Inflammatory macrophage treated with lipopolysaccharide for 4 hours (primary cell): ENCODE data around the gene CLEC4M.

Experiments
- DNase-seq: peaks from one replicate; pipeline ENCODE4 v3.0.0-alpha.2; 2020

Gene CLEC4M

GRCh38 chr19:7762719-7763293, at the start of gene CLEC4M:
TSS of gene CLEC4M (plus strand) at chr19:7763243. CDS start at chr19:7763267, 24 bp downstream.
- DNase-seq, result no peak

- DNase-seq, result no peak
These were observed 47.4 kb upstream of the CLEC4M start for GRCh38 chr19:7715671-7716070.

GRCh38 chr19:7716762-7717161, 46.3 kb upstream of the CLEC4M start:
- no peak for DNase-seq

GRCh38 chr19:7718668-7719067, 44.4 kb upstream of the CLEC4M start:
- DNase-seq, result no peak

DNA sequence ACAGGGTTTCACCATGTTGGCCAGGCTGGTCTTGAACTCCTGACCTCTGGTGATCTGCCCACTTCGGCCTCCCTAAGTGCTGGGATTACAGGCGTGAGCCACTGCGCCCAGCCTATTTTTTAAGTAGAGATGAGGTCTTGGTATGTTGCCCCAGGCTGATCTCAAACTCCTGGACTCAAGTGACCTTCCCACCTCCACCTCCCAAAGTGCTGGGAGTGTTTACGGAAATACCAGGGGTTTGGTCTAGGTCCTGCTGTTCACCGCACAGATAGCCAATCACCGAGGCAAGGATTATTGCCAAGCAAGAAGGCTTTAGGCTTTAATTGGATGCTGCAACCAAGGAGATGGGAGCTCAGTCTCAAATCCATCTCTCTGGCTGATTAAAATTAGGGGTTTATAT, 42.7 kb upstream of the CLEC4M start:
- no peak for DNase-seq

DNA sequence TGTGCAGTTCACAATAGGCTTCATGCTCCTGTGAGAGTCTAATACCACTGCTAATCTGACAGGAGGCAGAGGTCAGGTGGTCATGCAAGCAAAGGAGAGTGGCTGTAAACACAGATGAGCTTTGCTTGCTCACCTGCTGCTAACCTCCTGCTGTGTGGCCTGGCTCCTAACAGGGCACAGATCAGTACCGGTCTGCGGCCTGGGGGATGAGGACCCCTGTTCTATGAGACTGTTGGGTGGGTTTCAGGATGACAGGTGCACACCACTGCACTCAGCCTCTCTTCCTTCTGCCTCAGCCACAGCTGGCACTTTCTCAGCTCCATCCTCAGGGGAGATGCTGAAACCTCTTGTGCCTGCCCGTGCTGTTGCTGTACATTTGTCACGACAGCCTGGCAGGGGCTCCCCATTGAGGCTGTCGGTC, 40.8 kb upstream of the CLEC4M start:
- no peak for DNase-seq

GRCh38 chr19:7725791-7726190, 37.3 kb upstream of the CLEC4M start:
- no peak for DNase-seq

DNA sequence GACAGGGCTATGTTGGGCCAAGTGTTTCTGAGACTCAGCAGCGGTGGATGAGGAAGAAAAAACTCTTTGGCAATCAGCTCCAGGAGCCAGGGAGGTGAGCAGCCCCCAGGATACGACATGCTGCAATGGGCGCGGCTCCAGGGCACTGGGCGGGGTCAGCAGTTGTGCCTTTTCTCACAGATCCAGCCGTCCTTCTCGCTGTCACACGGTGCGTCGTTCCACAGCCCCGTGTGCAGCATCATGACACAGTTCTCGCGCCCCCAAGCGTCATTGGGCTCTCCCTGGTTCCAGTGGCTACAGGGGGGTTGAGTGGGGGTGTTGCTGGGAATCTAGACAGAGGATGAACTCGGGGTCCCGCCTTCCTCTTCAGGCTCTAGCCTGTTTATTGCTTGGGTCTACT, 33.8 kb upstream of the CLEC4M start:
- DNase-seq, result no peak

GRCh38 chr19:7729831-7730285, 33.2 kb upstream of the CLEC4M start:
- no peak for DNase-seq

GRCh38 chr19:7730286-7731217, 32.5 kb upstream of the CLEC4M start:
- no peak for DNase-seq

GRCh38 chr19:7731218-7731595, 31.8 kb upstream of the CLEC4M start:
- no peak for DNase-seq

DNA sequence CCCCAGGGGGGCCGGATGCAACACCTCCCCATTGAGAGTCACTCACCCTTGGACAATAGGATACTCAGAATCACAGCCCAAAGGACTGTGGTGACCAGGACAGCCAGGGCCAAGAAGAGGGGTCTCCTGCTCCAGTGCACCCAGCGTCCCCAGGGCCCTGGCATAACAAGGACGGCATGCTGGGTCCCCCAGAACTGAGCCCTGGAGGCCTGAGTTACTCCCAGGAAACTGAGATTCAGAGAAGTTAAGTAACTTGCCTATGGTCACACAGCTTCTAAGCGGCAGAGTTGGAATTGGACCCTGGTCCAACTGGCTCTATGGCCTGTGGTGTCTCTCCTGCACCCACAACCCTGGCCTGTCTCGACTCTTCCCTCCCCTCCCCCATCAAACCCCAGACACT, 31.4 kb upstream of the CLEC4M start:
- no peak for DNase-seq

DNA sequence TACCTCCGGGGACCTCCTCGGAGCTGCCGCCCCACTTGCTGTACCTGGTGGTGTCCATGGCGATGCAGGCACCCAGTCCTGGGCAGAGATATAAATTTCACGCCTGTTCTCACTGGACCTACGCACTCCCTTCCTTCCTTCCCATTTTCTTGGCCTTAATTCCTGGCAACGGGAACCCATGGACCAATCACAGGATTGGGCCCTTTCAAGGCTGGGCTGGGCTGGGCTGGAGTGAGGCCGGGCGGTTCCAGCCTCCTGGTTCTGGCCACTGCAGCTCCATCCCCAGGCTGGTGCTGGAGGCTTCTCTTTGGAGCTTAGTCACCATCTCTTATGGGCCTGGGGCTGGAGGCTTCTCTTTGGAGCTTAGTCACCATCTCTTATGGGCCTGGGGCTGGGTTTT, 31.0 kb upstream of the CLEC4M start, which contains the start of gene CLEC4G:
TSS of gene CLEC4G (minus strand) at position 66 of the 400 bp plus-strand sequence. CDS start at position 58, 8 bp downstream.
- no peak for DNase-seq

DNA sequence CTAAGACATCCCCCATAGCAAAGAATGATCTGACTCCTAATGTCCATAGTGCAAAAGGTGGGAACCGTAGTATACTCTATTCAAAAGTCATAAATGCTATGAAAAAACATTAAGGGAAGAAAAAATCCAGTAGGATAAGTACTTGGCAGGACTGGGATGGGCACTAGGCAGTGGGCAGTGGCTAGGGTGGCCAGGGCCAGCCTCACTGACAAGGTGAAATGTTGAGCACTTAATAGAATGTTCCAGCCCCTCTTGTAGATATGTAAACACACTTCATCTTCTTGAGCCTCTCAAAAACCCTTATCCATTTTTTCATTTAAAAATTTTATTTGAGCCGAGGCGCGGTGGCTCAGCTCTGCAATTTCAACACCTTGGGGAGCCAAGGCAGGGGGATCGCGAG, 29.7 kb upstream of the CLEC4M start:
- DNase-seq, result no peak

- DNase-seq, result peak; percentile 92
These were observed 28.5 kb upstream of the CLEC4M start for GRCh38 chr19:7734220-7735203.

GRCh38 chr19:7736148-7736547, 26.9 kb upstream of the CLEC4M start:
- no peak for DNase-seq

- DNase-seq, result no peak
These were observed 25.8 kb upstream of the CLEC4M start for GRCh38 chr19:7737215-7737614.

DNA sequence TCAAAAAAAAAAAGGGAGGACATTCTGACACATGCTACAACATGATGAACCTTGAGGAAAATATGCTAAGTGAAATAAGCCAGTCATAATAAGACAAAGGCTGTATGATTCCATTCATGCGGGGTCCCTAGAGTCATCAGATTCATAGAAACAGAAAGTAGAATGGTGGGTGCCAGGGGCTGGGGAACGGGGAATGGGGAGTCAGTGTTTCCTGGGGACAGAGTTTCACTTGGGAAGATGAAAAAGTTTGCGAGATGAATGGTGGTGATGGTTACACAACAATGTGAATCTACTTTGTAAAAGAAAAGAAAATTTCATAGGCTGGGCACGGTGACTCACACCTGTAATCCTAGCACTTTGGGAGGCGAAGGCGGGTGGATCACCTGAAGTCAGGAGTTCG, 25.0 kb upstream of the CLEC4M start:
- no peak for DNase-seq

GRCh38 chr19:7739211-7739755, 23.8 kb upstream of the CLEC4M start:
- DNase-seq, result no peak

- peak; percentile 45 for DNase-seq
These were observed 23.0 kb upstream of the CLEC4M start for GRCh38 chr19:7739801-7740681.

DNA sequence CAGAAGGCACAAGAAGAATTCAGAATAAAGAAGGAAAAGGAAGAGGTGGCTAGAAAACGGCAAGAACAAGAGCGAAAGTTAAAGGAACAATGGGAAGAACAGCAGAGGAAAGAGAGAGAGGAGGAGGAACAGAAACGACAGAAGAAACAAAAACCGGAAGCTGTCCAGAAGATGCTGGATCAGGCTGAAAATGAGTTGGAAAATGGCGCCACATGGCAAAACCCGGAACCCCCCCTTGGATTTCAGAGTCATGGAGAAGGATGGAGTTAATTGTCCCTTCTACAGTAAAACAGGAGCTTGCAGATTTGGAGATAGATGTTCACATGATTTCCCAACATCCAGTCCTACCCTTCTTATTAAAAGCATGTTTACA, 22.4 kb upstream of the CLEC4M start:
- peak; percentile 58 for DNase-seq

DNA sequence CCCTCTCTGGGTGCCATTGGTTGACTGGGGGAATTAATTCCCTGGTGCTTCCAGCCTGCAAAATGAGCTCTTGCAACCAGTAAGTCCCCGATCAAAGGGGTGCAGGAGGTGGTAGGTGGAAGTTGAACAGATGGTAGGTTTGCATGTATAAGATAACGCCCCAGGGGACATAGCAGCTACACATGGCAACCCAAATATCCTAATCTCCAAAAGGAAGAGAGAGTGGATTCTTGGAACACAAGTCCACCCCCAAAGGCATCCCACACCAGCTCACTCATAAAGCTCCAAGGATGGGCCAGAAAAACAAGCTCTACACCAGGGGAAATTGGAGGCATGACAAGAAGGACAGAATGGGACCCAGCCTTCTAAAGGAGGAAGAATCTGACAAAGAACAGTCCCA, 20.5 kb upstream of the CLEC4M start:
- DNase-seq, result no peak
